SK-N-SH (cell line): ENCODE results near the gene ABL2.
A peak's percentile ranks its signal among the peaks of the same experiment; 100 is the strongest.

Source experiments
- SMC3 ChIP-seq: IDR thresholded peaks from 2 replicates; pipeline ENCODE4 v1.6.1; 2012; ENCODE audit warnings: low read depth, low read length, improper control_type of control experiment
- TF ChIP-seq, protein P1 (sequence below): IDR thresholded peaks from 2 replicates; pipeline ENCODE4 v1.4.0; 2012; ENCODE audit warnings: low read depth

DNA sequence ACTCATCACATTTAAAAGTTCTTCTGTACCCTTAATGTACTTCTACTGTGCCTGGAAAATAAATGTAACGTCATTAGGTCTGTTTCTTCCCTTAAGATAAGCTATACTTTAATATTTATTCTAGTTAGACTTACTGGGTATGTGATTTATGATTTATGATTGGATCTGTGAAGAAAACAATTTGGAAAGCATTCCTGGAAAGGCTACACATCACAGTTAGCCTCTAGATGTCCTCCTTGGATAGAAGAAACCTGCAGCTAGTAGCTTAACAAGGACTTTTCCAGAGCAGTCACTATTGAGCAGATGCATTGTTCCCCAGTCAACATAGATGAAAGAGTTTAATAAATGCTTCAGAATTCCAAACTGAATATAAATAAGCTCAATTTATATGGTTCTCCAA is 22.2 kb upstream of the ABL2 start:
- TF ChIP-seq, protein P1, sequence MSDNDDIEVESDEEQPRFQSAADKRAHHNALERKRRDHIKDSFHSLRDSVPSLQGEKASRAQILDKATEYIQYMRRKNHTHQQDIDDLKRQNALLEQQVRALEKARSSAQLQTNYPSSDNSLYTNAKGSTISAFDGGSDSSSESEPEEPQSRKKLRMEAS: no peak
- TF ChIP-seq SMC3: peak; percentile 67
